Choroid plexus epithelial cell (primary cell): ENCODE data around the gene BPGM.

Experiments used
- DNase-seq: peaks from one replicate; pipeline ENCODE4 v3.0.0-alpha.2; 2010; ENCODE audit warnings: low read depth
- H3K4me3 ChIP-seq: 2 replicates; pipeline ENCODE4 v1.5.1; 2011; ENCODE audit warnings: low read depth, mild to moderate bottlenecking, control low read depth, low read length, moderate library complexity
- TF ChIP-seq, protein P1 (sequence below): conservative IDR thresholded peaks from 2 replicates; pipeline ENCODE4 v1.5.1; 2011; ENCODE audit warnings: low read depth, mild to moderate bottlenecking, control low read depth, inconsistent platforms, low read length, moderate library complexity

Gene BPGM

DNA sequence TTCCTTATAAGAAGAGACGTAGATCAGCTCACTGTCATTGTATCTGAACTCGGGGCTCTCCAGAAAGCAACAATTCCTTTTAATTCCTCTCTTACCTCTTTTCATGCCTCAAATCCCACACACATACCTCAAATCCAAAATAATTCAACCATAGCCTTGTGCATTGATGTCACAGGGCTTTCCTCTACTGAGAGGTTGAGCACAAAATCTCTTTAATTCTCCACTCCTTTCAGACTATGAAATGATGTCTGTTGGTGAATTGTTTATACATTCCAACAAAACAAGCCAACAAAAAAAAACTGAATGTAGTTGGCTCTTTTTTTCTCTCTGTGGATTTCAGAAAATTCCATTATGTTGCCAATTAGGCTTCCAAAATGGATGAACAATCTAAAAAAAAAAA, 53.2 kb downstream of the BPGM start:
- no peak for DNase-seq
- no peak overlapping the region for H3K4me3 ChIP-seq
- TF ChIP-seq, protein P1, sequence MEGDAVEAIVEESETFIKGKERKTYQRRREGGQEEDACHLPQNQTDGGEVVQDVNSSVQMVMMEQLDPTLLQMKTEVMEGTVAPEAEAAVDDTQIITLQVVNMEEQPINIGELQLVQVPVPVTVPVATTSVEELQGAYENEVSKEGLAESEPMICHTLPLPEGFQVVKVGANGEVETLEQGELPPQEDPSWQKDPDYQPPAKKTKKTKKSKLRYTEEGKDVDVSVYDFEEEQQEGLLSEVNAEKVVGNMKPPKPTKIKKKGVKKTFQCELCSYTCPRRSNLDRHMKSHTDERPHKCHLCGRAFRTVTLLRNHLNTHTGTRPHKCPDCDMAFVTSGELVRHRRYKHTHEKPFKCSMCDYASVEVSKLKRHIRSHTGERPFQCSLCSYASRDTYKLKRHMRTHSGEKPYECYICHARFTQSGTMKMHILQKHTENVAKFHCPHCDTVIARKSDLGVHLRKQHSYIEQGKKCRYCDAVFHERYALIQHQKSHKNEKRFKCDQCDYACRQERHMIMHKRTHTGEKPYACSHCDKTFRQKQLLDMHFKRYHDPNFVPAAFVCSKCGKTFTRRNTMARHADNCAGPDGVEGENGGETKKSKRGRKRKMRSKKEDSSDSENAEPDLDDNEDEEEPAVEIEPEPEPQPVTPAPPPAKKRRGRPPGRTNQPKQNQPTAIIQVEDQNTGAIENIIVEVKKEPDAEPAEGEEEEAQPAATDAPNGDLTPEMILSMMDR: no peak

DNA sequence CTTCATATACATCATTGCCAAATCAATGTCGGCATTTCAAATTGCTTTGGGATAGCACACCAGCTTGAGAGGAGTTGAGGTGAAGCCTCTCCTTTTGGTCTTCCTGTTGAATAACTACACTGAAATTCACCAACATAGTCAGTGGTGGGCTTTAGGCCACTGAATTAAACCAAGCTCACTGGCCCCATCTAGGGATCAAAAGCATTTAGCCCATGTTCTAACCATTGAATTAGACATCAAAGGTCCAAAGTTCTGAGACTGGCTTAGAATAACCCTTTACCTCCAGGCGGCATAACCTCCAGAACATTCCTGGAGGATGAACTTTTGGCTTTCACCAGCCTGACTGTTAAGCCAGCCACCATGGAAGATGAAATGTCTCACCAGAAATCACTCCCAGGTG, 54.6 kb downstream of the BPGM start:
- TF ChIP-seq, protein P1: peak; percentile 68
- peak; percentile 79 for DNase-seq
- H3K4me3 ChIP-seq: no peak overlapping the region

DNA sequence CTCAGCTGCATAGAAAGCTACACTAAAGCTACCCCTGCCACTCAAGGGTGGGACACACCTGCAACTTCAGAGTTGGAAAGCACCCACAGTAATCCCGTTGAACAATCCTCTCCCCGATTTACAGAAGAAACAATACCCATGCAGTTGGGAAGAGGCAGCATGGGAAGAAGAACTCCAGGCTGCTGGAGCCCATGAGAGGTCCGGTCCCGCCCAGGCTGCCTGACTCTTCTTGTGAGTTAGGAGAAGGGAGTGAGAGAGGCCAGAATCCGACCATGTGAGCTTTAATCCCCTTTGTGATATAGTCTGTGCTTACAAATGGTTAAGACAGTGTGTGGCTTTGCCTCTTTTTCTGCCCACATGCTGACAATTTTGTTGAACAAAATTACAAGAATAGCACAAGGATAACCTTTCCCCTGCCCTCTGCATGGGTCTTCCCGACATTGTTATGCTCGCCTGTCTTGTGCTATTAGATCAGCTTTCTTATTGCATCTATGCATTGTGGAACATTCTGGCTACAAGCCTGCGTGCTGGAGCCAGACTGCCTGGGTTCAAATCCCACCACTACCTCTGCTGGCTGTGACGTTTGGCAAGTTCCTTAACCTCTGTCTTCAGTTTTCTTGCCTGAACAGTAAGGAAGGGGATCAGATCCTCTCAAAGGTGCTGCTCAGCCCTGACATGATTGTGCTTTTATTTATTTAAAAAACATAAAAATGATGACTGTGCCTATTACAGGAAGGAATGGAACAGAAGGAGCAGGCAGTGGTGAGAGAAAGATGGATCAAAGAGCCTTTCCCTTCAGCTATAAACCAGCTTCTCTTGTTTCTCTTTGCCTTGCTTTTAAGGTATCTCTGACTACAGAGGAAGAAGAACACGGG, 56.0 kb downstream of the BPGM start:
- TF ChIP-seq, protein P1: no peak
- H3K4me3 ChIP-seq: no peak overlapping the region
- DNase-seq: peak; percentile 97

DNA sequence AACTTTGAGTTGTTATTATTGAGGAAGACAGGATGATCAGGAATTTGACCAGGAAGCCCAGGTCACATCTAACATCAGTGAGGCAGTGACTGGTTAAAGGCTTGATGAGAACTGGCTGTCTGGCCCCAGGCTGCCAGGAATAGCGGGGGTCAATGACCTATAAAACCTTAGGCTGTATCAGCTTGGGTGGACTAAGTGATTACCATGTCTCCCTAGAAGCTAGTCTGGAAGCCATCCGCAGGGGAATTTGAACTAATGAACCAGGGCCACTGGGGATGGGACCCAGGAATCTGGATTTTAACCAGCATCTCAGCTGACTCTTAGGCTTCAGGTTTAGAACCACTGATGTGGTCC, 56.6 kb downstream of the BPGM start:
- TF ChIP-seq, protein P1: no peak
- no peak overlapping the region for H3K4me3 ChIP-seq
- DNase-seq: no peak

DNA sequence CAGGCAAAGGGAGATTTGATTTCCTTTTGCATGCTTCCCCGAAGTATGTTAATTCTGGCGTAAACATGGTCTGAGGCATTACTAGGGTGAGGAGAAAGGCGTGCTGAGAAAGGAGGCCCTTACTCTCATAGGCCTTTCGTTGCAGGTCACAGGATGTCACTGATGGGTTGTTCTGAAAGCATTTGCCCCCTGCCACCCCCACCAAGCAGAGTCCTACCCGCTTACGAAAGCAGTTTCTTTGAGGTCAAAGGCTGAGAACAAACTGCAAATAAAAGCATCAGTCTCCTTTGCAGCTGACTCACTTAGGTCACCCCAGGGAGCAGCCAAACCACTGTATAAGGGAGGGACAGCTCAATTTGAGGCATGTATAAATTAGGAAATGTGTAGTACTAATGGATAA, 57.1 kb downstream of the BPGM start:
- TF ChIP-seq, protein P1: no peak
- peak; percentile 99 for DNase-seq
- H3K4me3 ChIP-seq: no peak overlapping the region

DNA sequence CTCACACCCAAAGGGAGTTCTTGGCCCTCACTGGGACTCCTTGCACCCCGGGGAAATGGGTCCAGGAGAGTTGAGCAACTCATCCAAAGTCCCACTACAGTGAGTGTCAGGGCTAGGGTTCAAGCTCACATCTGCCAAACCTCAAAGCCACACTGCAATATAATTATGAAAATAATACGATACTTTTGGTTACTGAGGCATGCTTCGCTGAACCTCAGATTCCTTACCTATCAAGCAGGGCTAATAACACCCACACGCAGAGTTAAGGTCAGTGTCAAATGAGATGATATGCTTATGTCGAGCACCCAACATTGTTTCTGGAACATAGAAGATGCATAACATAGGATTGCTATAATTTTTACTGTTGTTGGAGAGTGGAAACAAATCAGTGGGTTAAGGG, 58.2 kb downstream of the BPGM start:
- H3K4me3 ChIP-seq: no peak overlapping the region
- TF ChIP-seq, protein P1: no peak
- DNase-seq: peak; percentile 60

DNA sequence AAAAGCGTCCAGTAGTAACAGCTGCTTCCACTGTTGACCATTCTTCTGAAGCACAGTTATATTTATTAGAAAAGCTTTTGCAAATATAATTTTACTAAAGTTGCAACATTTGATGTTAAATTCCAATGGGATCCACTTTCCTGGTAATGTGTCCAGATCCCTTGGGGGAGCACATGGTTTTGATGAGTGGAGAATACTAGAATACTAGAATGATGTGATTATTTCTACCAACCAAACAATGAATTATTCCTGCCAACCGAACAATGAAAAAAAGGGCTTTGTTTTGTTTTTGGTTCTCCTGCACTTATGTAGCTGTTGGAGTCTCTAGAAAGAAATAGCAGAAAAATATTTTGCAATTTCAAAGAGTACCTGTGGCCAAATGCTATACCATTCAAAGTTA, 59.1 kb downstream of the BPGM start:
- DNase-seq: no peak
- no peak overlapping the region for H3K4me3 ChIP-seq
- TF ChIP-seq, protein P1: no peak
